Coronary artery (tissue), 2 donors: ENCODE measurements around the gene TMEM222.
"Not testable (repeated sequence)": the region's sequence is repeated elsewhere in the genome, so short reads cannot be mapped to it uniquely, and the experiment has no call there.

Source experiments
- DNase-seq: peaks from one replicate; pipeline ENCODE4 v3.0.0-alpha.2; 2017; ENCODE audit warnings: low spot score
- H3K27ac ChIP-seq, 2 donors: fragments of 200-600 bp; sonication (generic); one replicate each; pipeline ENCODE4 v1.5.1; 2016 to 2019
- H3K4me3 ChIP-seq: fragments of 200-600 bp; sonication (generic); 2 replicates; pipeline ENCODE4 v1.5.1; 2016; ENCODE audit warnings: mild to moderate bottlenecking, moderate library complexity
- CTCF ChIP-seq: fragments of 200-600 bp; sonication (generic); IDR thresholded peaks from one replicate; pipeline ENCODE4 v1.5.1; 2019; ENCODE audit warnings: antibody characterized with exemption

The TMEM222 gene

DNA sequence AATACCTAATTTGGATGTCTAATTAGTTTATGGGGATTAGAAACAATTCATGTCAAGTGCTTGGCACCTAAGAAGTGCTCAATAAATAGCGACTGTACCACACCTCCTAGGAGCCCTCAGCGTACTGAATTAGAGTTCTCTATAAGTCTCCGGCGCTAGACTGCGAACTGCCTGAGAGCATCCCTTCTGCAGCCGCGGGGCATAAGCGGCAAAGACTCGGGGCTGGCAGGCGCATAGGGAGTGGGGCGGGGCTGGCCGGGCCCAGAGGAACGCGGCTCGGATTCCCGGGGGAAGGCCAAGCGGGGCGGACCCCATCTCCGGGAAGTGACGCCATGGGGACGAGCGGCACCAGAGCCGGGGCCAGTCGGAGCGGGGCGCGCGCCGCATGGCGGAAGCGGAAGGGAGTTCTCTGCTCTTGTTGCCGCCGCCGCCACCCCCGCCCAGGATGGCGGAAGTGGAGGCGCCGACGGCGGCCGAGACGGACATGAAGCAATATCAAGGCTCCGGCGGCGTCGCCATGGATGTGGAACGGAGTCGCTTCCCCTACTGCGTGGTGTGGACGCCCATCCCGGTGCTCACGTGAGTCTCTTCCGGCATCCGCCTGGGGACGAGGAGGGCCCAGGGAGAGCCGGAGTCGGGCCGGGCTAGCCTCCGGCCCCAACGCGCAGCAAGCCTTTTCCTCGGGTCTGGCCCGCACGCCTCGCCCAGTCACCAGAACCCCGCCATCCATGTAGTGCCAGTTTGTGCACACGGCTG lies at the start of gene TMEM222:
Gene TMEM222, plus strand, starts transcription at position 351 of the 756 bp plus-strand sequence. Its CDS starts 35 bp downstream, at position 386.
- peak; percentile 99 for DNase-seq
- peak; percentile 11 for TF ChIP-seq CTCF
- H3K27ac ChIP-seq, result peak within 1 kb of the TSS; percentile 82 to 91
- peak within 1 kb of the TSS; percentile 84 for H3K4me3 ChIP-seq

GRCh38 chr1:27274204-27274603 lies 47.8 kb upstream of the TMEM222 start:
- DNase-seq, result no peak
- TF ChIP-seq CTCF, result no peak
- no peak overlapping the region for H3K27ac ChIP-seq
- no peak overlapping the region for H3K4me3 ChIP-seq

GRCh38 chr1:27275696-27276095 lies 46.3 kb upstream of the TMEM222 start:
- H3K4me3 ChIP-seq, result no peak overlapping the region
- no peak for DNase-seq
- TF ChIP-seq CTCF, result no peak
- no peak overlapping the region for H3K27ac ChIP-seq

- DNase-seq, result no peak
- peak; percentile 44 for TF ChIP-seq CTCF
- Histone ChIP-seq H3K27ac (no peak overlapping the region), H3K4me3 (no peak overlapping the region)
Observed at GRCh38 chr1:27284425-27285273, 37.3 kb upstream of the TMEM222 start.

GRCh38 chr1:27285274-27285660 lies 36.7 kb upstream of the TMEM222 start:
- Histone ChIP-seq H3K27ac (no peak overlapping the region), H3K4me3 (no peak overlapping the region)
- TF ChIP-seq CTCF, result no peak
- no peak for DNase-seq

DNA sequence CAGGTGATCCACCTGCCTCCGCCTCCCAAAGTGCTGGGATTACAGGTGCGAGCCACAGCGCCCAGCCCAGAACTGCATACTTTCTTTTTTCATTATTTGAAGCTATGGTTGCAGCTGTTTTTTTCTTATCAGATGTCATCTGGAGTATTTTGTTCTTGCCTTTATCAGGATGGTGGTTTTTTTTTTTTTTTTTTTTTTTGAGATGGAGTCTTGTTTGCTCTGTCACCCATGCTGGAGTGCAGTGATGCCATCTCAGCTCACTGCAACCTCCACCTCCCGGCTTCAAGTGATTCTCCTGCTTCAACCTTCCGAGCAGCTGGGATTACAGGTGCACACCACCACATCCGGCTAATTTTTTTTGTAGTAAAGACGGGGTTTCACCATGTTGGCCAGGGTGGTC lies 36.1 kb upstream of the TMEM222 start:
- DNase-seq, result not testable (repeated sequence)

DNA sequence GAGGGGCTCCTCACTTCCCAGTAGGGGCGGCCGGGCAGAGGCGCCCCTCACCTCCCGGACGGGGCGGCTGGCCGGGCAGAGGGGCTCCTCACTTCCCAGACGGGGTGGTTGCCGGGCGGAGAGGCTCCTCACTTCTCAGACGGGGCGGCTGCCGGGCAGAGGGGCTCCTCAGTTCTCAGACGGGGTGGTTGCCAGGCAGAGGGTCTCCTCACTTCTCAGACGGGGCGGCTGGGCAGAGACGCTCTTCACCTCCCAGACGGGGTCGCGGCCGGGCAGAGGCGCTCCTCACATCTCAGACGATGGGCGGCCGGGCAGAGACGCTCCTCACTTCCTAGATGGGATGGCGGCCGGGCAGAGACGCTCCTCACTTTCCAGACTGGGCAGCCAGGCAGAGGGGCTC lies 32.8 kb upstream of the TMEM222 start:
- not testable (repeated sequence) for H3K27ac ChIP-seq, H3K4me3 ChIP-seq, DNase-seq

More for the DNA sequence above, 36.1 kb upstream of the TMEM222 start:
- not testable (repeated sequence) for H3K27ac ChIP-seq, H3K4me3 ChIP-seq

- no peak for DNase-seq
- Histone ChIP-seq H3K27ac (no peak overlapping the region), H3K4me3 (no peak overlapping the region)
- no peak for TF ChIP-seq CTCF
Observed at GRCh38 chr1:27290581-27290980, 31.4 kb upstream of the TMEM222 start.
